HG03196 (cell line): ENCODE data around the gene NKX6-2.
"Not testable (repeated sequence)": the region's sequence is repeated elsewhere in the genome, so short reads cannot be mapped to it uniquely, and the experiment has no call there.

ENCODE experiments used
- ATAC-seq: cut with Tn5 transposase; IDR thresholded peaks from one replicate; pipeline ENCODE4 v1.9.1; 2021; ENCODE audit not compliant: unreplicated experiment

The NKX6-2 gene

DNA sequence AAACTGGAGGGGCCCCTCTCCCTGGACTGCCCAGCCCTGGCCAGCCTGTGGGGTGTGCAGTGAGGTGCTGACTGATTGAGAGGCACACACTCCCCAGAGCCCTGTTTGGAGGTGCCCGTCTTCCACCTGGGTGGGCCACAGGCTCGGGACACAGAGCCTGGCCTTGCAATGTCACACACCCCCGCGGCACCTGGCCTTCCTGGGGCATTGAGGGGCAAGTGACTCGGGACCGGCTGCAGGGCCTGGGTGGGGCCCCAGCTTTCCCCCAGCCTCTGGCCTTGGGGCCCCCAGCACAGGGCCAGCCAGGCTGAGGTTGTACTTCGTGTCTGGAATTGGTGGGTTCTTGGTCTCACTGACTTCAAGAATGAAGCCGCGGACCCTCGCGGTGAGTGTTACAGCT, 13.9 kb upstream of the NKX6-2 start:
- ATAC-seq: no peak

DNA sequence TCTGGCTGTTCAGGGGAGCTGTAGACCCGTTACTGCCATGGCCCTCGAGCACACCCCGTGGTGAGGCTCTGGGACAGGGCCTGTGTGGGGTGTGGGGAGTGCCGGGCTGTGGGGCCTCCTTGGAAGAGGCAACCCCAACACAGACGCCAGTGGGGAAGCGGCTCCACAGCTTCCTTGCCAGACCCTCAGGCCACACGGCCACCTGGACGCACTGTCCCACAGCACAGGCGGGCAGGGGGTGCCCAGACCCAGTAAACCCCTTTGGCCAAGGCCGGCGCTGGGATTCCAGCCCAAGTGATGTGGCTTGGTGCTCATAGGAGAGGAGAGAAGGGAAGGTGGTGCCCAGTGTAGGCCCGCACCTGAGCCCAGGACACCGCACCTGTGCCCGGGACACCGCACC, 12.9 kb upstream of the NKX6-2 start:
- no peak for ATAC-seq

DNA sequence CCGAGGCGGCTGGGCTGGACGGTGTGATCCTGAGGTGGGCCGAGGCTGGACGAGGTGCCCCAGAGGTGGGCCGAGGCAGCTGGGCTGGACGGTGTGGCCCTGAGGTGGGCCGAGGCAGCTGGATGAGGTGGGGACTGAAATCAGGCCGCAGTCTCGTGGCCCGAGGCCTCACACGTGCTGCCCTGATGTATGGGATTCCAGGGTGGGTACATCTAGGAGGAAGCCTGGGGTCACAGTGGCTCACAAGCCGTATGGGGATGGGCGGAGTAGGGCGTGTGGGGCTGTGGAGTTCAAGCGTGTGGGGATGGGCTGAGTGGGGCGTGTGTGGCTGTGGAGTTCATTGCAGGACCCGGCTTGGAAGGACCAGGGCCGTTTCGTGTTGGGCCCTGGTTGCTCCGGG, 12.5 kb upstream of the NKX6-2 start:
- no peak for ATAC-seq

DNA sequence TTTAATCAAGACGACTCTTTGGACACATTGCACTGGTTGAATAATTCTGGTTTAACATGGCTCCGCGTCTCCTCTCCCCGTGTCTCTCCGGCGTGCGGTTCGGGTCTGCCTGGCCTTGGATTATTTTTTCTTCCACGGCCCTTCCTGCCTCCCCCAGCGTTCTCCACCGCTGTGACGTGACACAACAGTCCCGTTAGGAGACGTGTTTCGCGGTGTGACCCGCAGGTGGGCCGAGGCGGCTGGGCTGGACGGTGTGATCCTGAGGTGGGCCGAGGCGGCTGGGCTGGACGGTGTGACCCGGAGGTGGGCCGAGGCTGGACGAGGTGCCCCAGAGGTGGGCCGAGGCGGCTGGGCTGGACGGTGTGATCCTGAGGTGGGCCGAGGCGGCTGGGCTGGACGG, 12.0 kb upstream of the NKX6-2 start:
- not testable (repeated sequence) for ATAC-seq

DNA sequence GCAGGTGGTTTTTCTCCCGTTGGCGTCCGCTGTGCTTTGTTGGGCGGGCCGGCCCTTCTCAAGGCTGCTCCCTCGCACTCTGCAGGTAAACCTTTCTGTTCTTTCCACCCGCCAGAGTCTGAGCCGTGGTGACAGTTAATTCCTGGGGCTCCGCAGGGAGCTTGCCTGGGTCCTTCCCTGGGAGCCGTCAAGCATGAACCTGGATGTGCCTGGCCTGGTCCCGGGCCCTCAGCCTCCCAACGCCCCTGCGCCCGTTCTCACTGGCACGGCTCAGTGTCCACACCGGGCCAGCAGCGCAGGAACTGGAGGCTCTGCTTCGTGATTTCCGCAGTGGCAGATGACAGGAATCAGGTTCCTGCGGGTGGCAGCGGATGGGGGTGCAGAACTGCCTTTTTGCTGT, 10.9 kb upstream of the NKX6-2 start:
- no peak for ATAC-seq

DNA sequence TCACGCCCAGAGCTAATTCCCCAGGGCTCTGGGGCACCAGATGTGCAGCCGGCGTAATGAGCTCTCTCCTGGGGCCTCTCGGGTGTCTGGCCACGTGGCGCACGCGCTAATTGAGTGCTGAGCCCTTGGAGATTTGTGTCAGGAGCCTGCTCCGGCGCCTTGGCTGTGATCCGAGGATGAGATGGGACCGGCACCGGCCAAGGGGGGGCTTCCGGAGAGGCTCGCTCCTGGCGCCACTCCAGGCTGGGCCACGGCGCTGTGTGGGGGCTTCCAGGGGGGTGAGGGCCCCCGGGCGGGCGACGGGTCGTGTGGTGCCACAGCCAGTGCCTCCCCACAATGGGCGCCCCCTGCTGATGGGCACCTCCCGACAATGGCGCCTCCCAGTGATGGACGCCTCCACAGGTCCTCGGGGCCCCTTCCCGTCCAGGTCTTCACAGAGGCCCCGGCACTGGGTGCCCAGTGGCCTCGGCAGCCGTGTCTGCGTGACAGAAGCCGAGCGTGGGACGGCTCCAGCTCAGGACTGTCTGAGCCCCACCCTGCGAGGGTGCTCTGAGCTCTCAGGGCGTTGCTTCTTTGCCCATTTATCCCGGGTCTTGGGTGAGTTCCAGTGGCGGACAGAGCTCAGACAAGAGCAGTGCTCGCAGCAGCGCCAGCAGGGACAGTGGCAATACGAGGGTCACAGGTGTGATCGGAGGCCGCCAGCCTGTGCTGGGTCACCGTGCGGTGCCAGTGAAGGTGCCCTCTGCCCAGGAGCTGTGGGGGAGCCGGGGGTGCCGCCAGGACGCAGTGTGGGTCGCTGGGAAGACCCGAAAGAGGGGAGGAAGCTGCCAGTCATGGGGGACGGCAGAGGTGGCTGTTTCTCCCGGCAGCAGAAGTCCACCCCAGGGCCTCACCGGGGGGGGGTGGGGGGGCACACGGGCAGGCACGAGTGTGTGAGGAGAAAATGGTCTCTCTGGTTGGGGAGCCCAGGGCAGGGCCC, 8.2 kb upstream of the NKX6-2 start:
- no peak for ATAC-seq

DNA sequence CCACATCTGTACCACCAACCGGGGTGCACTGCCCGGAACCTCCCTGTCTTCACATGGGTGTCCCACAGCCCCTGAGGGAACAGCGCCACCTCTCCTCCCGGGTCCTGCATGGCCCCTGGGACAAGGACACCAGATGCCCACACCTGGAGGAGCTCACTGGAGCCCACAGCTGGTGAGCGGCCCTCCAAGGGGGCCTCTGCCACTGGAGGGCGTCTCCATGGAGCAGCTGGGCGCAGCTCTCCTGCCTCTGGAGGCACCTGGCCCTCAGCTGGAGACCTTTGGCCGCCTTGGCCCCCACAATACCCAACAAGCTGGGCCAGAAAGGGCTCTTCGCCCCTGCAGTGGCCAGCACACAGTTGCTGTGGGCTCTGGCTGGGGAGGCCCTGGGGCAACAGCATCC, 7.3 kb upstream of the NKX6-2 start:
- ATAC-seq: no peak

DNA sequence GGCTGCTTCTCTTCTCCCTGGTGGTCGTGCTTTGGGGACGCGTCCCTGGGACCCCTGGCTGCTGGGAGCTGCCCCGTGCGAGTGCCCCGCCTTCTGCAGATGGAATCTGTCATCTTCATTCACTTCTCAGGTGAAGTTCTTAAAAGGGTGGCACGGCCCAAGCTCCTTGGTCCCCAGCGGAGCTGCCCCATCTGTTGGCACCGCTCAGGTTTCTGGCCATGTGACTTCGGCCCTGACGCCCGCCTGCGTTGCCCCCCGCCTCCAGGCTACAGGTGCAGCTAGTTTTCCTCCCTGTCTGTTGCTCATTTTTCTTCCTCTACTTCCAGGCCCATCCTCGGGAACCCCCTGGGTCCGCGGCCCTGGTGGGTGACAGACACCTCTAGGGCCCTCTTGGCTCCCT, 6.8 kb upstream of the NKX6-2 start:
- no peak for ATAC-seq

DNA sequence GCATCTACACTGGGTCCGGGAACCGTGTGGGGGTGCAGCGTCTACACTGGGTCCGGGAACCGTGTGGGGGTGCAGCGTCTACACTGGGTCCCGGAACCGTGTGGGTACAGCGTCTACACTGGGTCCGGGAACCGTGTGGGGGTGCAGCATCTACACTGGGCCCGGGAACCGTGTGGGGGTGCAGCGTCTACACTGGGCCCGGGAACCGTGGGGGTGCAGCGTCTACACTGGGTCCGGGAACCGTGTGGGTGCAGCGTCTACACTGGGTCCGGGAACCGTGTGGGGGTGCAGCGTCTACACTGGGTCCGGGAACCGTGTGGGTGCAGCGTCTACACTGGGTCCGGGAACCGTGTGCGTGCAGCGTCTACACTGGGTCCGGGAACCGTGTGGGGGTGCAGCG, 6.2 kb upstream of the NKX6-2 start:
- ATAC-seq: not testable (repeated sequence)

DNA sequence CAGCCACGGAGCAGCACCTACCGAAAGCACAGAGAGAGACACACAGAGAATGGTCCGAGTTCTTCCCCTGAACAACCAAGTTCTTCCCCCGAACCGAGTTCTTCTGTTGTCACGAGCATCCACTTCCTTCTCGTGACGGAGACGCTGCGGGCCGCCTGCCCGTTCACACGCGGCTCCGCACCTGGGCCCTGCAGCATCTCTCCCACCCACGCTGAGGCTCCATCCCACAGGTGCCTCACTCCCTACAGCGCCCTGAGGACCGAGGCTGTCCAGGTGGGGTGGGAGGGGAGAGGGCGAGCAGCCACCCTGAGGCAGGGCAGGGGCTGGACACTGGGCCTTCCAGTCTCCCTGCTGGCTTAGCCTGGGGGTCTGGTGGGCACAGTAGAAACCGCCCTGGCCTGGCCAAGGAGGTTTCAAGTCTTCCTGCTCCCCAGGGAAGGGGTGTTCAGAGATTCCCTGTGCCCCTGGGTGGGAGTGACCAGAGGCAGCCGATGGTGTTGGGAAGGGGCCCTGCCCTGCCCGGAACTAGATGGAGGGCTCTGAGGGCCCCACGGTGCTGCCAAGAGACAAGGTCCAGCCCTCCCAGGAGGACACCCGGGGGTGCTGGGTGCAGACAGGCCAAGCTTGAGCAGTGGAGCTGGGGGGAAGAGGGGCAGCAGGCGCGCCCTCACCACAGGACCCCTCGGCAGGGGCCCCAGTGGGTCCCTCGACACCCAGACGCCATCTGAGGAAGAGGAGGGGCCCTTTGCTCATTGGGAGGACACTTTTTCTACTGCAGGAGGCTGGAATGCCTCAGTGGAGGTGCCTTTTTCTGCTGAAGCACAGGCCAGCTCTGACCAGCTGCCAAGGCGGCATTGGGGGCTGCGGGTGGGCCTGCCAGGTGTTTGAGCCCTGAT, 5.2 kb upstream of the NKX6-2 start:
- no peak for ATAC-seq

DNA sequence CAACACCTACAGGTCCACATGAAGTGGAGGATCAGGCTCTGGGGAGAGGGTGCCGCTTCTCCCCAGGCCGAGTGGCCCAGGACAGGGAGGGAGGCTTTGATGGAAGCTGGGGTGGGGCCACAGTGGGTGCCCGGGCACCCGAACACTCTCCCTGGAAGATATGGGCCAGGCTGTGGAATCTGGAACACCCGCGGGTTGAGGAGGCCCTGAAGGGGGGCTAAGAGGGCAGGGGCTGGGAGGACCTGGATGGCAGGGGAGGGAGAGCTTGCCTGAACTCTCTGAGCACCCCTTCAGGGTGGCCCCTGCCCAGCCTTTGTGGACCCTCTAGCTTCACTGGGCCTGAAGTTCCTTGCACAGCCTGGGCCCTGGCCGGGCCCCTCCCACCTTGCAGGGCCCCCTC, 4.5 kb upstream of the NKX6-2 start:
- ATAC-seq: no peak

DNA sequence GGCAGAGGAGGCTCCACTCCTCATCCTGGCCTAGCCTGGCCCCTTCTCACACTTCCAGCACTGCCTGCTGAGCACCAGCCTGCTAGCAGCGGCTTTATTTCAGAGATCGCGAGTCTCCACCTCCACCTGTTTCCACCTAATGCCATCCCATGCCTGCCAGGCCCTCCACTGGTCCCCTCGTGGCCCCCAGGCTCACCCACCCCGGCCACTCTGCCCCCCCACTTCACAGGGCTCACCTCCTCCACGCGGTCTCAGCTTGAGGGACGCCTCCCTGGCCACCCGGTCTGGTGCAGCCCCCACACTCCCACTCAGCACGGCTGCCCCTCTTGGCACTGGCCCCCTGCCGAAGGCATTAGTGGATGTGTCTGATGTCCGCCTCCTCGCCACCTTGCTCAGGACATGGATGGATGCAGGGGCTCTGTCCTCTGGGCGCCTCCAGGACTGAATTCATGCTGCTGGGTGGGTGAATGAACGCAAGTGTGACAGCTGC, 3.8 kb upstream of the NKX6-2 start:
- no peak for ATAC-seq

DNA sequence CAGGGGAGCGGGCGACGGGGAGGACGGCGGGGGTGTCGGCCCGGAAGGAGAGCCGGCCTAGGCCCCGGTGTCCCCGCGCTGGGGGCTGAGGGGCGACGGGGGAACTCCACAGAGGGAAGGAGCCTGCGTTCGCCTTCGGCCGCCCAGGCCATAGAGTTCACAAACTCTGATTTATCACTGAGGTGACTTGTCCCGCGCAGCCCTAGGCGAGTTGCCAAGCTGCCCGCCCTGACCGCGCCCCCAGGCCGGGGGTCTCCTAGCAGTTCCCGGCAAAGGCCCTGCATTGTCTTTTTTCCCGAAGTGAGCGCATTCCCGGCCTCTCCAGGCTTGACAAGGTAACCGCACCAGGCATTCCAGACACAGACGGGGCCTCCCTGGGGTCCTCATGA, 2.9 kb upstream of the NKX6-2 start:
- no peak for ATAC-seq

DNA sequence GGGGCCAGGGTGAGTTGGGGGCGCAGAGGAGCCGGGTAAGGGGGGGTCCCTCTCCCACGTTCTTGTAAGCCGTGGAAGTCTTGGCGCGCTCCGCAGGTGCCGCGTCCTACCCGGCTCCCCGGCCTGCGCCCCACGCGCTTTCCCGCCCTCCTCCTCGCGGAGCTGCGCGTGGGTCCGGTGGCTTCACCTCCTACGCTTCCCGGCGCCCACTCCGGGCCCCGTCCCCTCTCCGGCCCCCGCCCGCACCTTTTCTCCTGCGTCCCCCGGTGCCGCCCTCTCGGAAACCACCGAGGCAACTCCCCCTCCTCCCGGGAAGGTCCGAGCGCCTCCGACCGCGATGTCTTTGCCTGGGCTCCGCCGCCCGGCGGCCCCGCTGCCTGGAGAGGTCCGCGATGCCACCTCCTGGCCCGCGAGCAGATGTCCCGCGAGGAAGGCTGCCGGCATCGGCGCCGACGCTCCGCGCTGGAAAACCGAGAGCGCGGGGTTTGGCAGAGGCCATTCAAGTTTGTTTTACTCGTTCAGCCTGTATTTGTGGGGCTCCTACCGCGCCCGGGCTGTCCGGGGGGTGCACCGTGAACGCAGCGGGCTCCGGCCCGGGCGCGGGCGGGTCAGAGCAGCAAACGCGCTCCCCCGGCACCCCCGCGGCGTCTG, 2.4 kb upstream of the NKX6-2 start:
- no peak for ATAC-seq

DNA sequence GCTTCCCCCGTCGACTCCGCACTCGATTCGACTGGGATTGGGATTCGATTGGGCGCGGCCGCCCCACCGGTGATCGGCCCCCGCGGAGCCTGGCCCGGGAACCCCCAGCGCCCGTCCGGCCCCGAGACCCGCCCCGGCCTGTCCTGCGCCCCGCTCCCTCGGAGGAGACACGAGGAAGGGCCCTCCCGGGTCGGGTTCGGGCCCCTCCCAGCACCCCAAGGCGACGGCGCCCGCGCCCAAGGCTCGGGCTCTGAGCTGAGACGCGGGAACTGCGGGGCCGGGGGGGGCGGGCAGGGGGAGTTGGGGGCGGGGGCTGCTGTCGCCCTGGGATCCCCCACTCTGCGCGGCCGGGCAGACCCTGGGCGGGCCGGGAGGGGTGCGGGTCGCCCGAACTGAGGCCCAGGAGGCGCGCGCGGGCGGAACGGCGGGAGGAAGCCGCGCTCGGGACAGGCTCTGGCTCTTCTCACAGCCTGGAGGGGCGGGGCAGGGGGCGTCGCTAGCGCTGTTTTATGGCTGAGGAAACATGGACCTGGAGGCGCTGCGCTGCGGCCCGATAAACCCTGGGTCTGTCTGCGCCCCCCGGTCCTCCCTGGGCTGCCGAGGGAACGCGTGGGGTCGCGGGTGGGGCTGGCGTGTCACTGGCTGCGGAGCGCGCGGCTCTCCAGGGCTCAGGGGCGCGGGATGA, 1.7 kb upstream of the NKX6-2 start:
- ATAC-seq: no peak

DNA sequence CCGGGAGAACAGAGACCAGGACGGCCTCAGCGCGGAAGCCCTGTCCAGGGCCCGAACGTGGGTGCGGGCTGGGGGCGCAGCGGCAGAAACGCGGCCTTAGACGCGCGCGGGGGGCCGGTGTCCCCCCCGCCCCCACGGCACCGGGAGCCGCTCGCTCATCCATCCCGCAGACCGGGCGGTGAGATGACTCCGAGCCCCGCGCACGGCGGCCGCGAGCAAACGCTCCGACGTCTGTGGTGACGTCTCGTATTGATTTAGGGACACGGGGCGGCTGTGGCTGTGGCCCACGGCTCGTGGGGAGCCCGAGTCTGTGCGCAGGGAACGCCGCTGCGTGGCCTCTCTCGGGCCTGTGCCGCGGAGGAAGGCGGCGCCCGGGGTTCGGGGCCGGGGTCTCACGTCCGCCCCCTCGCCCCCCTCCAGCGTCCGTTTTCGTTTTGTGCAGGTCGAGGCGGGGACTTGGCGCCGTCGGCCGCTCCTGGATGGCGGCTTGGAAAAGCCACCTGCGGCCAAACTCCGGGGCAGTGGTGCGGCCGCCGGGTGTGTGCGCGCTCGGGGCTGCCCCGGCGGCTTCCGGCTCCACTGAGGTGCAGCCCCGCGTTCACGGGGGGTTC, 1.0 kb upstream of the NKX6-2 start:
- ATAC-seq: no peak

DNA sequence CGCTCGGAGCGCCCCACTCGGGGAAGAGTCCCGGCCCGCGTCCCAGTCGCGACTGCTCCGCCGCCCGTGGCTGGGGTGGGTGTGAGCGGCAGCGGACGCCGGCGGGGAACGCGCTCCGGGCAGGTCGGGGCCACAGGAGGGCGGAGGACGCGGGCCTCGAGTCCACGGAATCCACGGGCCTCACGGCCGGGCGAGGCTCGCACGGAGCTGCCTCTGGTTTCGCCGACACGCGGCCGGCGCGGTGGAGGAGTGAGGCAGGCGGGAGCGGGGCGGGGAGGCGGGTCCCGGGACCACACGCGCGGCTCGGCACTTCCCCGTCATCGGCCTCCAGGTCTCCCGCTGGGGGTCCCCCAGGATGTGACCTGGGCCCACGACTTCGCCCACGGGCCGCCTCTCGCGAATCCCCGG, 533 bp upstream of the NKX6-2 start:
- no peak for ATAC-seq

DNA sequence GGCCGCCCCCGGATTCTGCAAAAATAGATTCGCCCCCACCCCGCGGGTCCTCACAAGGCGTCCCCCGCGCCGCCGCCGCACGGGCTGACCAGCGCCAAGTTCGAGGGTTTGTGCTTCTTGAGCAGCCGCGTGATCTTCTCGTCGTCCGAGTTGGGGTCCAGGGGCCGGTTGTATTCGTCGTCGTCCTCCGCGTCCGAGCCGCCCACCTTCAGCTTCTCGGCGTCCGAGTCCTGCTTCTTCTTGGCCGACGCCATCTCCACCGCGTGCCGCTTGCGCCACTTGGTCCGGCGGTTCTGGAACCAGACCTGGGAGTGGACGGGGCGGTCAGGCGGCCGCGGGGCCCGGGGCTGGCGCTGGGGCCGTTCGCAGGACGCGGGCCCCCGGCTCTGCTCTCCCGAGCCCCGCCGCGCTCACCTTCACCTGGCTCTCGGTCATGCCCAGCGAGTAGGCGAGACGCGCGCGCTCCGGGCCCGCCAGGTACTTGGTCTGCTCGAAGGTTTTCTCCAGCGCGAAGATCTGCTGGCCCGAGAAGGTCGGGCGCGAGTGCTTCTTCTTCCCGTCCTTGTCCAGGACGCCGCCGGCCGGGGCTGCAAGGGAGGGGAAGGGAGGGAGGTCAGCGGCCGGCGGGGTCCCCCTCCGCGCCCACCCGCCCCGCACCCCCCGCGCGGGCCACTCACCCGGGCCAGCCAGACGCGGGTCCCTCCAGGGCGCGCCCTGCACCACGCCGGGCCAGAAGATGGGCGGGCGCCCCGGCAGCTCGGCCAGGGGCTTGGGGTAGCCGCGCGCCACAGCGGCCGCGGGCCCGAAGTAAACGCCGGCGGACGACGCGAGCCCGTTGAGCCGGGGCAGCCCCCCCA, 853 bp downstream of the NKX6-2 start:
- ATAC-seq: no peak
